Endodermal cell (in vitro differentiated cells): ENCODE data around the gene NOX3. TPM values are rescaled to one million over a fixed set of nuclear protein-coding genes. Genes with fewer than 3 reads are reported as not detected.

ENCODE experiments used
- DNase-seq: peaks from one replicate; pipeline ENCODE4 v3.0.0-alpha.2; 2017
- H3K27ac ChIP-seq: 2 replicates; pipeline ENCODE4 v1.5.1; 2013; ENCODE audit warnings: mild to moderate bottlenecking, low read depth, low read length, moderate library complexity
- H3K27me3 ChIP-seq: 2 replicates; pipeline ENCODE4 v1.6.1; 2013; ENCODE audit warnings: mild to moderate bottlenecking, low read length, moderate library complexity; ENCODE audit not compliant: insufficient read depth, control insufficient read depth, poor library complexity, severe bottlenecking
- H3K36me3 ChIP-seq: 2 replicates; pipeline ENCODE4 v1.7.0; 2013; ENCODE audit warnings: mild to moderate bottlenecking, low read length, moderate library complexity; ENCODE audit not compliant: control insufficient read depth, insufficient read depth
- H3K4me1 ChIP-seq: one replicate; pipeline ENCODE4 v1.7.0; 2013; ENCODE audit warnings: low read length; ENCODE audit not compliant: control insufficient read depth, insufficient read depth
- H3K4me3 ChIP-seq: 2 replicates; pipeline ENCODE4 v1.5.1; 2013; ENCODE audit warnings: mild to moderate bottlenecking, low read length, moderate library complexity
- H3K9ac ChIP-seq: 2 replicates; pipeline ENCODE4 v1.6.1; 2013; ENCODE audit warnings: mild to moderate bottlenecking, low read length, moderate library complexity; ENCODE audit not compliant: poor library complexity, severe bottlenecking; ENCODE audit errors: extremely low read depth
- H3K9me3 ChIP-seq: 2 replicates; pipeline ENCODE4 v1.6.1; 2013; ENCODE audit warnings: mild to moderate bottlenecking, low read length, moderate library complexity; ENCODE audit not compliant: control insufficient read depth
- H3K27ac Mint-ChIP-seq: 2 replicates; pipeline ENCODE4 v1.8.0; 2020; ENCODE audit warnings: mixed read lengths
- H3K27me3 Mint-ChIP-seq: 2 replicates; pipeline ENCODE4 v1.8.0; 2021; ENCODE audit warnings: mild to moderate bottlenecking, mixed read lengths; ENCODE audit not compliant: insufficient read depth
- H3K36me3 Mint-ChIP-seq: 2 replicates; pipeline ENCODE4 v1.8.0; 2020; ENCODE audit warnings: low read depth, mixed read lengths
- H3K4me1 Mint-ChIP-seq: 2 replicates; pipeline ENCODE4 v1.8.0; 2020; ENCODE audit warnings: mixed read lengths
- H3K4me3 Mint-ChIP-seq: 2 replicates; pipeline ENCODE4 v1.8.0; 2020; ENCODE audit warnings: mild to moderate bottlenecking, moderate library complexity, mixed read lengths
- H3K9me3 Mint-ChIP-seq: 2 replicates; pipeline ENCODE4 v1.8.0; 2020; ENCODE audit warnings: mild to moderate bottlenecking, mixed read lengths
- CTCF ChIP-seq: fragments of 200-600 bp; sonication (generic); conservative IDR thresholded peaks from 2 replicates; pipeline ENCODE4 v1.5.0; 2021; ENCODE audit warnings: antibody characterized with exemption, mild to moderate bottlenecking
- WGBS, 2 experiments: methylation state at CpG; one replicate each; pipeline versions ENCODE4 v1.1.5 to v1.1.7; 2013; ENCODE audit warnings: missing lambda C conversion rate in 2 of 2, mixed read lengths in 1 of 2; ENCODE audit not compliant: insufficient coverage in 1 of 2, insufficient read length in 1 of 2; 5-methylcytosine and 5-hydroxymethylcytosine counted together
- total RNA-seq, 2 donors: library from RNA; stranded (reverse); fragmentation: NEBNext Ultra II Directional in 1 of 2; extraction: Animal tissue kit (Norgen Biotek cat#: 25700) in 1 of 2; gene quantifications; 2 replicates in 1 of 2; 3 replicates in 1 of 2; pipeline ENCODE4 v1.2.1, GENCODE V29; 2021

NOX3 gene
- total RNA-seq, 2 donors from 2014 or later = not detected

- Mint-ChIP-seq H3K36me3 (peaks cover 3% of the 10 kb centered on the region), H3K4me1 (peaks cover 4% of the 10 kb centered on the region), H3K9me3 (peaks cover 4% of the 10 kb centered on the region), H3K27me3 (no peaks in the 10 kb centered on the region), H3K27ac (no peak overlapping the region), H3K4me3 (no peak overlapping the region)
- Histone ChIP-seq H3K27ac (no peak overlapping the region), H3K4me1 (no peaks in the 10 kb centered on the region), H3K9ac (no peak overlapping the region), H3K36me3 (no peaks in the 10 kb centered on the region), H3K27me3 (no peaks in the 10 kb centered on the region), H3K9me3 (peaks cover 6% of the 10 kb centered on the region), H3K4me3 (no peak overlapping the region)
- WGBS, 2 experiments = 79 to 100% methylated on average over 2 to 4 of the region's 5 CpGs
- TF ChIP-seq CTCF = no peak
- no peak for DNase-seq
Measured at GRCh38 chr6:155487371-155488130, 31.9 kb upstream of the NOX3 start.

GRCh38 chr6:155486721-155487294, 31.2 kb upstream of the NOX3 start:
- Histone ChIP-seq H3K27ac (no peak overlapping the region), H3K9me3 (no peaks in the 10 kb centered on the region), H3K9ac (no peak overlapping the region), H3K36me3 (no peaks in the 10 kb centered on the region), H3K4me3 (no peak overlapping the region), H3K27me3 (no peaks in the 10 kb centered on the region), H3K4me1 (no peaks in the 10 kb centered on the region)
- no peaks in the 10 kb centered on the region for H3K36me3 Mint-ChIP-seq
- H3K27me3 Mint-ChIP-seq = no peaks in the 10 kb centered on the region
- no peak for TF ChIP-seq CTCF
- peaks cover 4% of the 10 kb centered on the region for H3K4me1 Mint-ChIP-seq
- no peaks in the 10 kb centered on the region for H3K9me3 Mint-ChIP-seq
- whole genome bisulfite sequencing, 2 experiments = 84 to 100% methylated on average over 1 to 3 of the region's 5 CpGs
- DNase-seq = no peak
- H3K27ac Mint-ChIP-seq = no peak overlapping the region
- no peak overlapping the region for H3K4me3 Mint-ChIP-seq

GRCh38 chr6:155485756-155486155, 30.1 kb upstream of the NOX3 start:
- 90 to 95% methylated on average over 3 to 4 of the region's 4 CpGs for WGBS, 2 experiments
- H3K4me3 ChIP-seq = no peak overlapping the region
- Mint-ChIP-seq H3K4me3 (no peak overlapping the region), H3K27ac (no peak overlapping the region), H3K36me3 (no peaks in the 10 kb centered on the region), H3K4me1 (peaks cover 4% of the 10 kb centered on the region), H3K27me3 (no peaks in the 10 kb centered on the region), H3K9me3 (no peaks in the 10 kb centered on the region)
- no peaks in the 10 kb centered on the region for H3K9me3 ChIP-seq
- no peaks in the 10 kb centered on the region for H3K36me3 ChIP-seq
- H3K27me3 ChIP-seq = no peaks in the 10 kb centered on the region
- H3K4me1 ChIP-seq = no peaks in the 10 kb centered on the region
- no peak for TF ChIP-seq CTCF
- no peak overlapping the region for H3K27ac ChIP-seq
- H3K9ac ChIP-seq = no peak overlapping the region
- no peak for DNase-seq
